Loucy (cell line): ENCODE results near the gene APMAP.

Experiments used
- H2AFZ ChIP-seq: fragments of 200-600 bp; sonication (generic); 2 replicates; pipeline ENCODE4 v1.6.0; 2016; ENCODE audit warnings: antibody characterized with exemption, mild to moderate bottlenecking, low read length, moderate library complexity
- H3F3A ChIP-seq: fragments of 200-600 bp; 2 replicates; pipeline ENCODE4 v1.6.0; 2016; ENCODE audit warnings: antibody characterized with exemption, low read depth, mild to moderate bottlenecking
- H3K27me3 ChIP-seq: fragments of 200-600 bp; sonication (generic); 2 replicates; pipeline ENCODE4 v1.6.1; 2014; ENCODE audit warnings: low read length, mild to moderate bottlenecking; ENCODE audit not compliant: insufficient read depth, poor library complexity, severe bottlenecking
- H3K36me3 ChIP-seq: fragments of 200-600 bp; sonication (generic); 2 replicates; pipeline ENCODE4 v1.6.1; 2016; ENCODE audit warnings: low read length; ENCODE audit not compliant: insufficient read depth
- H3K4me1 ChIP-seq: fragments of 200-600 bp; sonication (generic); 2 replicates; pipeline ENCODE4 v1.5.1; 2014; ENCODE audit warnings: low read length, mild to moderate bottlenecking; ENCODE audit not compliant: insufficient read depth, poor library complexity, severe bottlenecking
- H3K4me2 ChIP-seq: fragments of 200-600 bp; sonication (generic); 2 replicates; pipeline ENCODE4 v1.6.0; 2014; ENCODE audit warnings: antibody characterized with exemption, low read length, low read depth, mild to moderate bottlenecking; ENCODE audit not compliant: poor library complexity, severe bottlenecking
- H3K4me3 ChIP-seq: fragments of 200-600 bp; sonication (generic); 2 replicates; pipeline ENCODE4 v1.5.1; 2014; ENCODE audit warnings: low read length, mild to moderate bottlenecking, mixed read lengths; ENCODE audit not compliant: poor library complexity, severe bottlenecking
- H3K79me2 ChIP-seq: fragments of 200-600 bp; sonication (generic); 2 replicates; pipeline ENCODE4 v1.6.1; 2014; ENCODE audit warnings: low read length; ENCODE audit not compliant: insufficient read depth
- H3K9ac ChIP-seq: fragments of 200-600 bp; sonication (generic); 2 replicates; pipeline ENCODE4 v1.6.0; 2014; ENCODE audit warnings: mild to moderate bottlenecking, low read depth, low read length, moderate library complexity; ENCODE audit not compliant: poor library complexity, severe bottlenecking
- H3K9me2 ChIP-seq: fragments of 200-600 bp; sonication (generic); replicated peaks from 2 replicates; pipeline ENCODE4 v1.6.1; 2016; ENCODE audit warnings: low read depth, low read length, mixed read lengths
- H3K9me3 ChIP-seq: fragments of 200-600 bp; sonication (generic); 2 replicates; pipeline ENCODE4 v1.6.1; 2014; ENCODE audit warnings: mild to moderate bottlenecking, antibody characterized with exemption, low read length, low read depth; ENCODE audit not compliant: insufficient read depth
- H4K20me1 ChIP-seq: fragments of 200-600 bp; sonication (generic); 2 replicates; pipeline ENCODE4 v1.6.0; 2014; ENCODE audit warnings: antibody characterized with exemption, low read length, mild to moderate bottlenecking; ENCODE audit not compliant: insufficient read depth, poor library complexity, severe bottlenecking
- CTCF ChIP-seq: fragments of 200-600 bp; sonication (generic); conservative IDR thresholded peaks from 2 replicates; pipeline ENCODE4 v1.5.1; 2014; ENCODE audit warnings: mild to moderate bottlenecking, antibody characterized with exemption, low read length
- EZH2phosphoT487 ChIP-seq: fragments of 200-600 bp; IDR thresholded peaks from 2 replicates; pipeline ENCODE4 v1.6.1; 2018; ENCODE audit warnings: antibody characterized with exemption, mild to moderate bottlenecking, moderate library complexity, borderline replicate concordance

Gene APMAP

GRCh38 chr20:25030007-25030648 is 37.6 kb upstream of the APMAP start:
- Histone ChIP-seq H3K4me3 (no peak overlapping the region), H3K36me3 (peaks cover 21% of the 10 kb centered on the region; the same call in 1 of the 2 replicates)

GRCh38 chr20:25025986-25026605 is 33.5 kb upstream of the APMAP start:
- Histone ChIP-seq H3K4me2 (no peak overlapping the region), H3K9ac (no peak overlapping the region), H3K4me3 (no peak overlapping the region), H3K9me3 (no peaks in the 10 kb centered on the region), H3K9me2 (no peaks in the 10 kb centered on the region), H3K4me1 (peaks cover 14% of the 10 kb centered on the region), H3K79me2 (peaks cover 17% of the 10 kb centered on the region), H3K36me3 (peaks cover 42% of the 10 kb centered on the region; the same call in 1 of the 2 replicates), H4K20me1 (no peaks in the 10 kb centered on the region), H3K27me3 (no peaks in the 10 kb centered on the region), H2AFZ (no peak overlapping the region), H3F3A (no peaks in the 10 kb centered on the region)
- TF ChIP-seq CTCF (no peak), EZH2phosphoT487 (no peak)

More at GRCh38 chr20:25030007-25030648, 37.6 kb upstream of the APMAP start:
- Histone ChIP-seq H3K4me2 (no peak overlapping the region), H3K9me3 (no peaks in the 10 kb centered on the region), H3K9ac (no peak overlapping the region), H4K20me1 (no peaks in the 10 kb centered on the region), H2AFZ (no peak overlapping the region), H3K27me3 (no peaks in the 10 kb centered on the region), H3F3A (no peaks in the 10 kb centered on the region), H3K9me2 (no peaks in the 10 kb centered on the region), H3K4me1 (peaks cover 32% of the 10 kb centered on the region), H3K79me2 (peaks cover 39% of the 10 kb centered on the region)
- TF ChIP-seq CTCF (no peak), EZH2phosphoT487 (no peak)

- Histone ChIP-seq H3K9me3 (no peaks in the 10 kb centered on the region), H3K4me2 (no peak overlapping the region), H3K4me1 (peaks cover 14% of the 10 kb centered on the region), H2AFZ (no peak overlapping the region), H3K4me3 (no peak overlapping the region), H4K20me1 (no peaks in the 10 kb centered on the region), H3F3A (no peaks in the 10 kb centered on the region), H3K79me2 (peaks cover 10% of the 10 kb centered on the region), H3K36me3 (peaks cover 46% of the 10 kb centered on the region; the same call in 1 of the 2 replicates), H3K9ac (no peak overlapping the region), H3K27me3 (no peaks in the 10 kb centered on the region), H3K9me2 (no peaks in the 10 kb centered on the region)
- TF ChIP-seq CTCF (no peak), EZH2phosphoT487 (no peak)
Observed at GRCh38 chr20:25025091-25025861, 32.7 kb upstream of the APMAP start.
